Right lobe of liver (tissue), 6 donors: ENCODE measurements around the gene ACTR10. TPM values are rescaled to one million over a fixed set of nuclear protein-coding genes. Genes with fewer than 3 reads are reported as not detected.
A peak's percentile ranks its signal among the peaks of the same experiment; 100 is the strongest.

Source experiments
- ATAC-seq, 4 donors: fragments of 200-7000 bp; cut with Tn5 transposase; one replicate each; pipeline ENCODE4 v1.9.1; 2020; ENCODE audit warnings: mild to moderate bottlenecking in 4 of 4, moderate library complexity in 4 of 4
- DNase-seq, 3 donors: peaks; one replicate each; pipeline ENCODE4 v3.0.0-alpha.2; 2020
- H3K27ac ChIP-seq, 3 donors: fragments of 200-600 bp; one replicate each; pipeline ENCODE4 v1.8.0; 2022
- H3K27me3 ChIP-seq, 2 donors: fragments of 200-600 bp; one replicate each; pipeline ENCODE4 v1.8.0; 2022
- H3K36me3 ChIP-seq, 4 donors: fragments of 200-600 bp; sonication (generic) in 1 of 4; one replicate each; pipeline versions ENCODE4 v1.5.1 to v1.8.0; 2017 to 2022; ENCODE audit warnings: control low read depth in 1 of 4
- H3K4me1 ChIP-seq, 4 donors: fragments of 200-600 bp; sonication (generic) in 1 of 4; one replicate each; pipeline versions ENCODE4 v1.5.1 to v1.8.0; 2017 to 2022; ENCODE audit warnings: control low read depth in 1 of 4
- H3K4me3 ChIP-seq, 3 donors: fragments of 200-600 bp; one replicate each; pipeline ENCODE4 v1.8.0; 2022
- H3K9me3 ChIP-seq, 4 donors: fragments of 200-600 bp; sonication (generic) in 1 of 4; one replicate each; pipeline versions ENCODE4 v1.5.1 to v1.8.0; 2017 to 2022; ENCODE audit warnings: control low read depth in 1 of 4
- CTCF ChIP-seq, 4 donors: fragments of 200-600 bp in 3 of 4; fragments of 450-650 bp in 1 of 4; IDR thresholded peaks; one replicate each; pipeline versions ENCODE4 v1.5.1 to v1.8.0; 2016 to 2022; ENCODE audit warnings: antibody characterized with exemption in 4 of 4, mild to moderate bottlenecking in 2 of 4
- POLR2A ChIP-seq: fragments of 450-650 bp; IDR thresholded peaks from one replicate; pipeline ENCODE4 v1.6.1; 2017; ENCODE audit warnings: antibody characterized with exemption, mild to moderate bottlenecking
- WGBS: methylation state at CpG from one replicate; pipeline ENCODE4 v1.1.6; 2018; ENCODE audit warnings: low coverage, low lambda C conversion rate; ENCODE audit not compliant: insufficient coverage; ENCODE audit errors: missing lambda C conversion rate; 5-methylcytosine and 5-hydroxymethylcytosine counted together
- intact Hi-C, 2 donors: fragments of 100-400 bp; cut with DNase I; formaldehyde crosslinking; loops; one replicate each; pipeline versions ENCODE4 v1.11.2 to v1.14.1; 2022
- total RNA-seq, 6 experiments: library from RNA; depleted of rRNA in 2 of 6; stranded (reverse); fragments of >200 nt in 2 of 6; fragmentation: NEBNext Ultra II Directional in 3 of 6; extraction: Animal tissue kit (Norgen Biotek cat#: 25700) in 3 of 6; gene quantifications; one replicate each; pipeline versions ENCODE4 v1.1.0 to v1.2.4, GENCODE V29; 2016 to 2023
- donor health status: DM: no; HTN: yes; CAD: no.
- donor health status: DM: no; HTN: no; CAD: no.
- donor health status: DM: no; HTN: no; CAD: no.
- donor health status: DM: no; HTN: yes; CAD: no.
- donor health status: DM: no; HTN: yes; CAD: no.

Gene ACTR10
- total RNA-seq, 6 experiments from 2014 or later, result 20.7 to 42.7 (median 26.5) TPM

- Histone ChIP-seq H3K27me3 (no peaks in the 10 kb centered on the region), H3K9me3 (no peaks in the 10 kb centered on the region), H3K4me3 (peak within 1 kb of the TSS; percentile 72 to 91 (median 79)), H3K36me3 (no peaks in the 10 kb centered on the region), H3K4me1 (peaks cover 0 to 10% (median 3%) of the 10 kb centered on the region in 4 donors), H3K27ac (peak within 1 kb of the TSS in 1 of 3 donors; percentile 22)
- ATAC-seq, result peak; percentile 99
- intact Hi-C loops, result loop anchor here in 1 of 2 donors (10.0 kb wide), 1 partner anchor 47 kb away; no protein-coding TSS in a partner anchor
- peak; percentile 90 to 93 (median 91) for DNase-seq
- TF ChIP-seq POLR2A (peak; percentile 37), CTCF (IDR thresholded peaks at IDR 0.05) (peak in 3 of 4 donors; percentile 24 to 43 (median 36))
- 6% methylated on average over 9 of the region's 70 CpGs for WGBS
Observed at GRCh38 chr14:58152014-58152857, 47.7 kb upstream of the ACTR10 start, which contains the start of gene ARMH4. ARMH4 (minus strand) TSS chr14:58152213; CDS start chr14:58139358, 12,855 bp downstream.

GRCh38 chr14:58160561-58160960, 39.4 kb upstream of the ACTR10 start:
- Histone ChIP-seq H3K27me3 (no peaks in the 10 kb centered on the region), H3K27ac (no peak overlapping the region), H3K36me3 (no peaks in the 10 kb centered on the region), H3K4me3 (no peak overlapping the region), H3K4me1 (no peaks in the 10 kb centered on the region), H3K9me3 (no peaks in the 10 kb centered on the region)
- ATAC-seq (peak in 1 of 4 donors; percentile 69), DNase-seq (no peak)
- intact Hi-C loops, result loop anchor here in 1 of 2 donors (10.0 kb wide), 1 partner anchor 46 kb away; no protein-coding TSS in a partner anchor
- TF ChIP-seq POLR2A, result no peak
- TF ChIP-seq CTCF (IDR thresholded peaks at IDR 0.05), result no peak

- WGBS, result 25% methylated on average over 10 of the region's 10 CpGs
- intact Hi-C loops, result loop anchor here in 1 of 2 donors (10.0 kb wide), 1 partner anchor 51 kb away; no protein-coding TSS in a partner anchor
- Histone ChIP-seq H3K36me3 (no peaks in the 10 kb centered on the region), H3K27me3 (no peaks in the 10 kb centered on the region), H3K4me3 (no peak overlapping the region), H3K27ac (no peak overlapping the region), H3K4me1 (no peaks in the 10 kb centered on the region), H3K9me3 (no peaks in the 10 kb centered on the region)
- DNase-seq, result peak; percentile 78 to 81 (median 81)
- no peak for TF ChIP-seq POLR2A
- TF ChIP-seq CTCF (IDR thresholded peaks at IDR 0.05), result peak; percentile 58 to 96 (median 90)
- peak; percentile 84 to 89 (median 88) for ATAC-seq
Observed at GRCh38 chr14:58166005-58166983, 33.7 kb upstream of the ACTR10 start.

GRCh38 chr14:58167057-58167456, 32.9 kb upstream of the ACTR10 start:
- WGBS, result 44% methylated on average over 1 of the region's 1 CpG
- intact Hi-C loops, result loop anchor here in 1 of 2 donors (10.0 kb wide), 1 partner anchor 52 kb away; no protein-coding TSS in a partner anchor
- ATAC-seq, result no peak

More at GRCh38 chr14:58167057-58167456, 32.9 kb upstream of the ACTR10 start:
- Histone ChIP-seq H3K4me3 (no peak overlapping the region), H3K27me3 (no peaks in the 10 kb centered on the region), H3K27ac (no peak overlapping the region), H3K4me1 (no peaks in the 10 kb centered on the region), H3K9me3 (no peaks in the 10 kb centered on the region), H3K36me3 (no peaks in the 10 kb centered on the region)
- DNase-seq, result no peak
- TF ChIP-seq CTCF (IDR thresholded peaks at IDR 0.05) (no peak), POLR2A (no peak)
